GM19099 (cell line): ENCODE results near the gene FUT2.

Experiments used
- POLR2A ChIP-seq: IDR thresholded peaks from 3 replicates; pipeline ENCODE4 v1.6.1; 2011; ENCODE audit warnings: low read depth; ENCODE audit not compliant: insufficient read length; ENCODE audit errors: extremely low read depth

FUT2 gene

DNA sequence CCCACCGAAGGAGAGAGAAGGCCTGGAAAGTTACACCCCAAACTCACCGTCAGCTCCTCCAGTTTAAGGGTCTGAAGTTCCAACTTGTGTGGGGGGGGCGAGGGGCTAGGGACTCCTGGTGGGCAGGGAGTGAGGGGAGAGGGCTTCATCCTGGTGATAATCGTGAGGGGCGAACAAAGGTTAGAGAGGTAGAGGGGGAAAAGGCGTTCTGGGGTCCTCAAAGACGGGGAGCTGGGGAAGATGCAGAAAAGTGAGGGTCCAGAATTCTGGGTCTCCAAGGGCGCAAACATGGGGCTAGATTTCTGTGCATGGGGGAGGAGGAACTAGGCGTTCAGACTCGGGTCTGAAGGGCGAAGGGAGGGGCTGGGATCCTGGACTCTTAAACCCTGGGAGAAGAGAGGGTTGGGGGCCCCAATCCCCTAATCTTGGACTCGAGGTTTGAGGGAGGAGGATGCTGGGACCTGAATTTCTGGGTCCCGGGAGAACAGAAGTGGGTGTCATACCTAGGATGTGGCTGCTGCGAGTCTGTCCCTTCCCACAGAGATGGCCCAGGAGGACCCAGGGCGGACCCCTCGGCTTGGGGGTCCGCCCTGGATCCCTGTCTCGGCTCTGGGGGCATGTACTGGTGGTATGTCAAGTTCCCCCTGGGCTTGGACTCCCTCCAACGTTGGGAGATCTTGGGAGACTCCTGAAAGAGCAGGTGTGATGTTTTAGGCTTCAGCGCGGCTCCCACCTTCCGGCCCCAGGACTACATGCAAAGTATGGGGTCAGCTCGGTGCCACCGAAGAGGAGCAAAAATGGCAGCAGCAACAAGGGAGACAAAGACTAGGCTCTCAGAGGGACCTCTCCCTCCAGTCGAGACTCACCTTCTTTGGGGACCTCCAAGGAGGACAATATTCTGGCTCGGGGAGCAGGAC, 19.2 kb downstream of the FUT2 start:
- no peak for TF ChIP-seq POLR2A

DNA sequence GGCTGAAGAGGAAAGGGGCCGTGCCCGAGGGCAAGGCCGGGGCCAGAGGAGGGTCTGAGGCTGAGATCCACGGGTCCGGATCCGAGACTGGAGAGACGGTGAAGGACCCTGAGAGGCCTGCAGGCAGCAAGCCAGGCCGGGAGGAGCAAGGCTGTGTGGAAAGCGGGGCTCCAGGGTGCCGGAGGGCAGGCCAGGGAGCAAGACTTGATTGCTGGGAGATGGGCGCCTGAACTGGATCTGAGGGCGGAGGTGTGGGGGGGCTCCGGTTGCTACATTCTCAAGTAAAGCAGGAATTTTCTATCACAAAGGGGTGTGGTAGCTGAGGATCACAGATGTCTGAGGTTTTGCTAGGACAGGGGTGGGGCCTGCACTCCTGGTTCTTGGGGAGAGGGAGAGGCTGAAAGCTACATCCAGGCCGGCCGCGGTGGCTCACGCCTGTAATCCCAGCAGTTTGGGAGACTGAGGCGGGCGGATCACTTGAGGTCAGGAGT, 20.0 kb downstream of the FUT2 start:
- no peak for TF ChIP-seq POLR2A

DNA sequence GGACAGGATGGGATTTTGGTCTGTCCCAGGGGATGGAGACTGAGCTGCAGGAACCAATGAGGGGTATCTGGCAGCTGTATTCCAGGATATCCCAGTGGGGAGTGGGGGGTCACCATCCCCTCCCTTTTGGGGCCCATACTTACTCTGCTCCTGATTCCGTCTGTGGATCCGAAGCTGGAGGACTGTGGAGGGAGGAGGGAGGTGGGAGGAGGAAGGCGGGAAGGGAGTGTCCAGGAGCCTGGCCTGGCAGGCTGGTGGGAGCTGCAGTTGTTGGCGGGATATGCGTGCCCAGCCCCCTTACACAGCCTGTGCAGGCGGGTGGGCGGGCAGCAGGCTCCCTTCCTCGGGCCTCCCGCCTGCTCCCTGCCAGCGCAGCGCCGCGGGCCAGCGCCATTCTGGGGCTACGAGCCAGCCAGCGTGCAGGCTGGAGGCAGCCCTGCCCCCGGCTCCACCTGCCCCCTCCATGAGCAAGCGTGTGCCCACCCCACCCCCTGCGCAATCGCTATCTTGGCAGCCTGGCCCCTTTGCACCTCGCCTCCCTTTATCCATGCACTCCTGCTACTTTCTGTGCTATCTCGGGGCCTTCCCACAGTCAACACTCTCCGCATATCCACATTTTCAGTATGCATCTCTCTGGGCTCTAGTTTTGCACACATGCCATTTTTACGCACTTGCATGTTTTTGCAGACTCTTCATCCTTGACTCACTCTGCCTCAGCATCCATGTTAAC, 21.0 kb downstream of the FUT2 start:
- no peak for TF ChIP-seq POLR2A

DNA sequence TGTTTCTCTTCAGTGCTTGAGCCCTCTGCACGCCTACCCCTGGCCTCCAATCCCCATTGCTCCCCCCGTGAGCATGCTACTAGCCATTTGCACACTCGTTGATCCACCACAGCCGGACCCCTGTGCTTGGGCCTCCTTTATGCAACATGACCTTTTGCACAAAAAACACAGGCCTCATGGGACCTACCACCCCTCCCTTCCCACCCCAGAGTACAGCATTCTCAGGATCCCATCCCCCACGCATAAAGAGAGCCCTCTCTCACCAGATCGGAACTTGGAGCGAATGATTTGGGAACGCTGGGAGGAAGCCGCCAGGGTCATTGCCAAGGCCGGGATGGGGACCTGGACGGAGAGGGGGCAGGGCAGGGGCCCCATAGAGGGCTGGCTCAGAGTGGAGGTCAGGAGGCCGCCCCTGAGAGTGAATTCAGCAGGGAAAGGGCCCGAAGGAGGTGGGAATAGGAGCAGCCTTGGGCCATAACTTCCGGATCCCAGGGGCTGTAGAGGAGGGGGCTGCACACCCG, 23.0 kb downstream of the FUT2 start:
- TF ChIP-seq POLR2A = no peak

DNA sequence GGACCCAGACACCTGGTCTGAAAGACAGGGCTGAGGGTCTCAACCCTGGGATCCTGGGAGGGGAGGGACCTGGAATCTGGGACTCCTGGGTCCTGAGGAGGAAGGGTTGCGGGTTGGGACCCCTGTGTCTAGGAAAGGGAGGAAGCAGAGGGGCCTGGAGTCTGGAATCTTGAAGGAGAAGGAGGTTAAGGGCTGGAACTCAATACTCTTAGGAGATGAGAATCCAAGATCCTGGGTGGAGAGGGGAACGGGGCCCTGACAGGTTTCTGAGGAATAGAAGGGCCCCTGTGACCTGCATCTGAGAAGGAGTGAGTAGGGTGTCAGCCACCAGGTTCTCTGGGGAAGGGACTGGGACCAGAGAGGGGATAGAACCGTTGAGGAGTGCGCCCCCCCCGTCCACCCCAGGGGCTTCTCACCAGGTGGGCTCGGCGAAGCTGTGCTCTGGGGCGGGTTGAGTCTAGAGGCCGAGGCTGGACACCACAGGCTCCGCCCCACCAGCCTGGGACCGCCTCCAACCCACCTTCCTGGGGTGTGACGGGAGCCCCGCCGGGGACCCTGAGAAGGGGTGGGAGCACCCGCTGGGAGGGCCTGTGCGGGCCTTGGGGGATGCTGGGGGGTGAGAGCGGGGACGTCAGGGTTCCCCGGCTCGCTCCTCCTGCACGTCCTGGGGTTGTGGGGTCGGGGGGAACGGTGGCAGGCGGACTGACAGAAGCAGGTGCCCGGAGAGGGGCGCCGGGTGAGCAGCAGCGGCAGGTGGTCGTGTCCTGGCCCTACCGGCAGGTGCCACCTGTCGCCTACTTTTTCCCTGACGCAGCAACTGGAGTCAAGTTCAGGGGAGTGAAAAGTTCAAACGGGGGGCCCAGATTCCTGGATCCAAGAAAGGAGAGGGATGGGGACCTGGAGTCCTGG, 23.7 kb downstream of the FUT2 start, which contains the start of gene MAMSTR:
TSS of gene MAMSTR (minus strand) at position 463 of the 909 bp plus-strand sequence. CDS start 694 bp downstream, outside the sequence.
- TF ChIP-seq POLR2A = no peak

DNA sequence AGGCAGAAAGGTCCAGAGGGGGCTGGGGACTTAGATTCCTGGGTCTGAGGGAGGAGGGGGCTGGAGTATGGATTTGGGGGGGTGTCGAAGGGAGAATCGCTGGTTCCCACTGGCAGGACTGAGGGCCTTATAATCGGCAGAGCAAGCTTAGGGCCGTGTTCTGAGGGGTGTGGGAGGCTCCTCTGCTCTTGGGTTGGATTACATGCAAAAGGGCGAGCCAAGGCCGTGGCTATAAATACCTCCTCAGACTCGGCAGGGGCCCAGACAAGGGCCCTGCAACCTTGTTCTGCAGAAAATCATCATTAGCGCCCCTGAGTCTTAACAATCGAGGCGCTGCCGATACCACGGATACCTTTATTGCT, 24.5 kb downstream of the FUT2 start:
- TF ChIP-seq POLR2A = no peak

DNA sequence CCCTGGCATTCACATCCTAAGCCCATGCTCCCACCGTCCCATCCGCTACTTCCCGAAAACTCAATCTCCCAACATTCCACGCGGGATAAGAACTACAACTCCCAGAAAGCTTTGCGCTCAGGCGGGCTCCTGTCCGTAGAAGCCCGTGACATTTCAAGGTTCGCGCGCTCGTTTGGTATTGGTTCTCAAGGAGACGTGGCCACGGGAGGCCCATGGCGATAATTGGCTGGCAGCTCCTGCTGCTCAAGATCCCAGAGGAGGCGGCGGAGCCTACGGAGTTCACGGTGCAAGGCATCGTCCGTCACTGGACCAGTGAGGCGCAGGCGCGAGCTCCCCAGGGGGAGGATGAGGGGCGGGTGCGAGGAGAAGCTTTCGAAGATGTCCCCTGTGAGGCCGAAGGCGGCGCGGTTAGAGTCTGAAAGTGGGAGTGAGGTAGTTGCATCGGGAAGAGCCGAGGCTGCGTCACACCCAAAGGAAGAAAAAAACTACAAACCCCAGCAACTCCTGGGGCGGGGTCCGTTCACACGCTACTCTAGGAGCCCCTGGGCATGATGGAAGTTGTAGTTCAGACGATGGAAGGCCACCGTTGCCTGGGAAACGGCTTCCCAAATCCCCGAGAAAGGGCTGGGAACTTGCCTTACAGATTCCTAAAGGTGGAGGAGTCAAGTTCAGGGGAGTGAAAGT, 25.0 kb downstream of the FUT2 start:
- TF ChIP-seq POLR2A = peak; percentile 62

DNA sequence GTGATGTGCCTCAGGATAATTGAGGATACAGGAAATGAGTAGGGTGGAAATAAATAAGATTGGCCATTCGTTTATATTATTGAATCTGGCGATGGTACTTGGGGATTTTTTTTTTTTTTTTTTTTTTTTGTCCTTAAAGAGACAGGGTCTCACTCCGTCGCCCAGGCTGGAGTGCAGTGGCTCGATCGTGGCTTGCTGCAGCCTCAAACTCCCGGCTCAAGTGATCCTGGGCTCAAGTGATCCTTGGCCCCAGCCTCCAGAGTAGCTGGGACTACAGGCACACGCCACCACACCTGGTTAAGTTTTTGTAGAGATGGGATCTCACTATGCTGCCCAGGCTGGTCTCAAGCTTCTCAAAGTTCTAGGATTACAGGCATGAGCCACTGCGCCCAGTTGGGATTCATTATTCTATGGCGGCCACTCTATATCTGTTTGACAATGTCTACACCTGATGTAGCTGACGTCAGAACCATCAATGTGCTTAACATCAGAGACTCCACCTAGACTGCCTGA, 26.5 kb downstream of the FUT2 start:
- no peak for TF ChIP-seq POLR2A

DNA sequence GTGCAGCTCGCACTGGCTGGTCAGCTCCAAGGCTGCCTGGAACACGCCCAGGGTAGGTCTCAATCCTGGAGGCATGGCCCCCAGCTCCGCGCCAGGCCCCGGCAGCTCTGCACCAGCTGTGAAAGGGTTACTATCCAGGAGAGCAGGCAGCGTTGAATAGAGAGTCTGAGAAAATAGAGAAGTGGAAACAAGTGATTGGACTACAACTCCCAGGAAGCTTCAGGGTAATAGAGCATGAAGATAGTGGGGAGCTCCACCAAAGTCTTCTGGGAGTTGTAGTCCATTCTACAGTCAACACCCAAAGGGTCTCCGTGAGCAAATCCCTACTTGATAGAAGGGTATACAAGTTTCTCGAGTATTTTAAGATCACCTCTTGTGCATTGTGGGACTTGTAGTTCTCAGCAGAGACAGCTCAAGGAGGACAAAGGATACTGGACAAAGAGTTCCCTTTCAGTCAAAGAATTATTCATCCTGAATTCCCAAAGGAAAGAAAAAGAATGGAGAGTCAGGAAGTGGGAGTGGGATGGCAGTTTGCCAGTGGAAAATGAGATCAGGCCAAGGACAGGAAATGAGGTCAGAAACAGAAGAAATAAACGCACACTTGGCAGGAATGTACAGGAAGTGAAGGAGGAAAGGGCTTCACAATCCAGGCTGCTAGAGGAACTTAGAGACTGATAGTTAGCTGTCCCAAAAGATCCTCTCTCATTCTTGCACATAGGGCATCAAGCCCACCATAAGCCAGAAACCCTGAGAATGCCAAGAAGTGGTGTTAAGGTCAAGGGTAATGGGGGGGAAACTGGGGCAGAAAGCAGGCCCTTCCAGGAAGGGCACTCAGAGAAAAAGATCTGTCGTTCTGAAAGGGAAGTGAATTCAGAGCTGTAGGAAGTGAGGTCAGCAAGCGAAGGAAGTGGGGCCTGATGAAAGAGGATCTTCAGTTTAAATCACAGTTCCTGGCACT, 29.3 kb downstream of the FUT2 start:
- TF ChIP-seq POLR2A = no peak

DNA sequence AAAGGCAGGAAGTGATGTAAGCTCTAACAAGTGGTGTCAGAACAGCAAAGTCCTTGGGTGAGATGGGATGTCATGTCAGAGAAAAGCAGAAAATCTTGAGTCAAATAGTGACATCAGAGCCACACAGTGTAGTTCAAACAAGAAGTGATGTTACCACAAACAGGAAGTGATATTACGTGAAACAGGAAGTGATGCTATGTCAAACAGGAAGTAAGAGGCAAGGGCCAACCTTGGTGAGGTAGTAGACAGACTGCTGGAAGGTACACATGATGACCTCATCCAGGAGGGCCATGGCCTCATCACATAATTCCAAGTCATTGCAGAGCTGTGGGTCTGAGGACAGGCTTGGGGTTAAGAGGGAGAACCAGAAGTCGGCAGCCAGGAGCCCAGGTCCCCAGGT, 30.8 kb downstream of the FUT2 start:
- no peak for TF ChIP-seq POLR2A

DNA sequence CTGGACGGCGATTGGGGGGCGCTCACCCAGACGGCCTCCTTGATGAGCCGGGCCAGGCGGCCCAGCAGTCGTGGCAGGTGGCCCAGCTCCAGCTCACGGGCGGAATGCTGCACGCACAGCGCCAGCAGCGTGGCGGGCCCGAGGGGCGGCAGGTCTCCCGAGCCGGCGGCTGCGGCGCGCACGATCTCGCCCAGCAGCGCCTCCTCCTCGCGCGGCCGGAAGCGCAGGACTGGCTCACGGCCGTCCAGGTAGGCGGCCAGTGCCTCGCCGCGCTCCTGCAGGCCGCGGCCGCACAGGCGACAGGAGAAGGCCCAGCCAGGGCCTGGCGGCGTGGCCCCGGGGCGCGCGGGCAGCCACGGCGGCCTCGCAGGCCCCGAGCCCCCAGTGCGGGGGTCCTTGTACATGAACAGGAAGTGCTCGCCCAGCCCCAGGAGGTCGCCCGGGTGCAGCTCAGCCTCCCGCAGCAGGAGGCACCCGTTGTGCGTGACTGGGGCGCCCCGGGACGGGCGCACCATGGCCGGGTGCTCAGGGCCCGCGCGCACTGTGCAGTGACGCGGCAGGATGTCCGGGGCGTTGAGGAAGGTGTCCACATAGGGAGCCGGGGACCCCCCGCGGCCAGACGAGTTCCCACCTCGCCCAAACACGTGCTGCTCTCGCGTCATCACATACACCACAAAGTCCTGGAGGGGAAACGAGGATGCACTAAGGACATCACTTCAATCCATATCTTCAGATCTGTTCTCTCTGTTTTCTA, 33.3 kb downstream of the FUT2 start:
- no peak for TF ChIP-seq POLR2A

DNA sequence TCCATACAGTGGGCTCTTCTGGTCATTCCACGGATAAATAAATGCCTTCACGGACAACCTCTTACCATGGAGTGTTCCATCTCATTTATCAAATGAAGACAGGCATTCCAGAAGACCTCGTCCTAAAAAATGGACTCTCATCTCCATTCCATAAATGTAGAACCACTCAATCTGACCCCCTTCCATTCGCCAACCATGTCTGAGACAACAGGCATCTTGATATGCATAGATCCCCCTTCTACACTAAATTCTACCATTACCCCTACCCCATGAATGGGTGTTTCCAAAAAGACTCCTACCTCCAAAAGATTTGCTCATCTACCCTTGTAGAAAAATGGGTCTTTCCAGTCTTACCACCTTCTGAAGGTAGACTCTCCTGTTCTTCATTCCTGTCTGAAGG, 35.7 kb downstream of the FUT2 start:
- TF ChIP-seq POLR2A = no peak

DNA sequence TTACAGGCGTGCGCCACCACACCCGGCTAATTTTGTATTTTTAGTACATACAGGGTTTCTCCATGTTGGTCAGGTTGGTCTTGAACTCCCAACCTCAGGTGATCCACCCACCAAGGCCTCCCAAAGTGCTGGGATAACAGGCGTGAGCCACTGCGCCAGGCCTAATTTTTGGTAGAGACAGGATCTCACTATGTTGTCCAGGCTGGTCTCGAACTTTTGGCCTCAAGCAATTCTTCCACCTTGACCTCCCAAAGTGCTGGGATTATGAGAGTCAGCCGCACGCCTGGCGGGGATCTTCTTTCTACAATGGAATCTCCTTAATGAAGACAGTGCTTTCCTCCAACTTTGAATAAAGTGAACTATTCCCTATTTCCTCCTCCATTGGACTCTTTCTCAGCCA, 38.9 kb downstream of the FUT2 start:
- TF ChIP-seq POLR2A = no peak
